A549 treated with AZD2906 at 1 μM for 4 hours (cell line): Measurements from ENCODE around the gene LDB3. TPM values are rescaled to one million over a fixed set of nuclear protein-coding genes. Genes with fewer than 3 reads are reported as not detected.

Source experiments
- total RNA-seq: library from RNA; stranded (reverse); fragments of 200-300 nt; extraction: Qiagen RNA extraction; gene quantifications from 5 replicates; pipeline ENCODE4 v1.2.3, GENCODE V29; 2022

The LDB3 gene, protein sequence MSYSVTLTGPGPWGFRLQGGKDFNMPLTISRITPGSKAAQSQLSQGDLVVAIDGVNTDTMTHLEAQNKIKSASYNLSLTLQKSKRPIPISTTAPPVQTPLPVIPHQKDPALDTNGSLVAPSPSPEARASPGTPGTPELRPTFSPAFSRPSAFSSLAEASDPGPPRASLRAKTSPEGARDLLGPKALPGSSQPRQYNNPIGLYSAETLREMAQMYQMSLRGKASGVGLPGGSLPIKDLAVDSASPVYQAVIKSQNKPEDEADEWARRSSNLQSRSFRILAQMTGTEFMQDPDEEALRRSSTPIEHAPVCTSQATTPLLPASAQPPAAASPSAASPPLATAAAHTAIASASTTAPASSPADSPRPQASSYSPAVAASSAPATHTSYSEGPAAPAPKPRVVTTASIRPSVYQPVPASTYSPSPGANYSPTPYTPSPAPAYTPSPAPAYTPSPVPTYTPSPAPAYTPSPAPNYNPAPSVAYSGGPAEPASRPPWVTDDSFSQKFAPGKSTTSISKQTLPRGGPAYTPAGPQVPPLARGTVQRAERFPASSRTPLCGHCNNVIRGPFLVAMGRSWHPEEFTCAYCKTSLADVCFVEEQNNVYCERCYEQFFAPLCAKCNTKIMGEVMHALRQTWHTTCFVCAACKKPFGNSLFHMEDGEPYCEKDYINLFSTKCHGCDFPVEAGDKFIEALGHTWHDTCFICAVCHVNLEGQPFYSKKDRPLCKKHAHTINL
- 0.08 to 0.24 TPM (median 0.16 TPM) in 5 replicates for total RNA-seq

DNA sequence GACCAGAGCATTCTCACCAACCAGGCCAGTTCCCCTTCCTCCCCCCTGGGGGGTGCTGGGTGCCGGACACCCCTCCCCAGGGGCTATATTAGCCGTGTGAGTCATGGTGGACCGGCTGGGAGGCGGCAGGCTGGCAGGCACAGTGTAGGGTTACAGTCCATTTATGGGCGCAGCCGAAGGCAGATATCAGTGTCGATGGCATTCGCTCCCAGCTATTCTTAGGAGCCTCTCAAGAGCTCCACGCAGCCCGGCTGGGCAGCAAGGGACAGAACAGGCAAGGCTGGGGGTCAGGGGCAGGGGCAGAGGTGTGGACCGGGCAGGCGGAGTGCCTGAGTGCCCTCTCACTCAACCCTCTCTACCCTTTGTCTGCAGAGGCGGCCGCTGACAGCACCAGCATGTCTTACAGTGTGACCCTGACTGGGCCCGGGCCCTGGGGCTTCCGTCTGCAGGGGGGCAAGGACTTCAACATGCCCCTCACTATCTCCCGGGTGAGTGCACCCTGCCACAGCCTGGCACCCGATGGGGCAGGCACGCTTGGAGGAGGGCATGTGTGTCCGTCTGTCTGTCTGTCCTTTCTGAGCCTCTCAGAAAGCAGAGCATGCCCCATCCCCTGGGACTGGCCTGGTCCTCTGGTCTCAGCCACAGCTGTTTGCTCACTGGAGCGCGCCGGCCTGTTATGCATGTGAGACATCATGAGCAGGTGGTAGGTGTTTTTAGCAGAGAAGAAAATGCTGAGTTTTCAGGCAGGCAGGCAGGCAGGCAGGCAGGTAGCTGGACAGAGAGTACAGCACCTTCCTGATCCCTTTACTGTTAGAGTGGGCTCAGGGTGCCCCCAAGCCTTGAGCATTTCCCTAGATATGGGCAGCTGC lies at the start of gene LDB3:
LDB3 (plus strand) TSS at position 215 of the 869 bp plus-strand sequence; CDS start at position 396, 181 bp downstream.

DNA sequence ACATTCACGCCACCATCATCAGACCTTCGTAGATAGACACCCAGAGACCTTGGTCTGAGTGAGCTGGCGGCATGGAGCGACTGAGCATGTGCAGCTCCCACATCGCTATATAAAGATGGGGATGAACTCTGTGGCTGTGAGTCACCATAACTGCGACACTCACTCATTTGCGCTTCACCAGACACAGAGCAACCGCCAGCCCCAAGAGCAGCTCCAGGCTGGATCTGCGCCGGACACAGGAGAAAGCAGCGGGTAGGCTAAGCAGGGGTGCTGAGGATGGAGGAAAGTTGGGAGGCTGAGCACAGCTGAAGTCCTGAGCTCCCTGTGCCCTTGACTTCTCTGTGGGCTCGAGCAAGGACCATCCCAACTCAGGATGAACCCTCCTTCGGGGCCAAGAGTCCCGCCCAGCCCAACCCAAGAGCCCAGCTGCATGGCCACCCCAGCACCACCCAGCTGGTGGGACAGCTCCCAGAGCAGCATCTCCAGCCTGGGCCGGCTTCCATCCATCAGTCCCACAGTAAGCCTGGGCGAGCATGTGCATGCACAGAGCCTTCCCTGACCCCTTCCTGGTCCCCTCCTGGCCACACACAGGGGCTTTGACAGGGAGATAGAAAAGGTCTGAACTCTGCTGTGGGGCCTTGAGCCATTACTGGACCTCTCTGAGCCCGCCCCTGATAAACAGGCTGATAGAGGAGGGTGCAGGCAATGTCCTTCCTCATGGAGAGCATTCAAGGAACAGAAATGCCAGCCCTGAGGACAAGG lies 13.7 kb upstream of the LDB3 start, which contains the start of gene OPN4:
OPN4 (plus strand) TSS at position 137 of the 762 bp plus-strand sequence; CDS start at position 374, 237 bp downstream.

DNA sequence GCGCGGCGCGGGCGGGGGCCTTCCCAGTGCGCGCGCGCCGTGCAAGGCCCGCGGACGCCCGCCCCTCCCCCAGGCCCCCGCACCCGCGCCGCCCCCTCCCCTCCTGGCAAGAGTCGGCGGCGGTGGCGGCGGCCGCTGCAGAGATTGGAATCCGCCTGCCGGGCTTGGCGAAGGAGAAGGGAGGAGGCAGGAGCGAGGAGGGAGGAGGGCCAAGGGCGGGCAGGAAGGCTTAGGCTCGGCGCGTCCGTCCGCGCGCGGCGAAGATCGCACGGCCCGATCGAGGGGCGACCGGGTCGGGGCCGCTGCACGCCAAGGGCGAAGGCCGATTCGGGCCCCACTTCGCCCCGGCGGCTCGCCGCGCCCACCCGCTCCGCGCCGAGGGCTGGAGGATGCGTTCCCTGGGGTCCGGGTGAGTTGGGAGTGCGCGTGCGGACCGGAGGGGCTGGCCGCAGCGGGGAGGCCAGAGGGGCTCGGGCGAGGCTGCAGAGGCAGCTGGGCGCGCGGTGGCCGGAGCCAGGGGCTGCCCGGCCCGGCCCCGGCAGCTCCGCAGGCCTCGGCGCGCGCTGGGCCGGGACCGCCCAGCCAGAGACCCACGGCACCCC lies 88.3 kb downstream of the LDB3 start, which contains the start of gene BMPR1A:
BMPR1A (plus strand) TSS at position 109 of the 602 bp plus-strand sequence. CDS start 119,400 bp downstream, outside the sequence.

Other genes with a start within 250 kb of the LDB3 start
- gene WAPL, start 146.7 kb upstream of the LDB3 start, total RNA-seq, result 12.7 to 17.3 TPM (median 14.3 TPM) in 5 replicates
- not detected in 5 replicates for gene OPN4, start 14.0 kb upstream of the LDB3 start, total RNA-seq
- 18.7 to 28.6 TPM (median 23.1 TPM) in 5 replicates for gene BMPR1A, start 88.1 kb downstream of the LDB3 start, total RNA-seq